HepG2 (cell line): ENCODE data around the gene STK32C. TPM values are rescaled to one million over a fixed set of nuclear protein-coding genes. Genes with fewer than 3 reads are reported as not detected.

Source experiments
- CCDC6 ChIP-seq: sonication (generic); formaldehyde crosslinking; IDR thresholded peaks from 2 replicates; pipeline ENCODE4 v1.8.1; 2022; ENCODE audit warnings: mild to moderate bottlenecking, missing genetic modification reagents, moderate library complexity
- CEBPG ChIP-seq: IDR thresholded peaks from 2 replicates; pipeline ENCODE4 v1.6.1; 2016
- CREM ChIP-seq, 2 experiments: sonication (generic) in 1 of 2; formaldehyde crosslinking in 1 of 2; IDR thresholded peaks; 2 replicates each; pipeline versions ENCODE4 v1.4.0 to v1.6.1; 2016 to 2020; ENCODE audit warnings: antibody characterized with exemption in 1 of 2, mild to moderate bottlenecking in 1 of 2, missing genetic modification reagents in 1 of 2
- HNRNPH1 ChIP-seq: fragments of 200-400 bp; formaldehyde crosslinking; optimal IDR thresholded peaks from 2 replicates; pipeline ENCODE3; 2017; ENCODE audit warnings: mild to moderate bottlenecking, low read depth, low read length
- MAF1 ChIP-seq: sonication (generic); formaldehyde crosslinking; IDR thresholded peaks from 2 replicates; pipeline ENCODE4 v1.5.0; 2020; ENCODE audit warnings: missing genetic modification reagents, borderline replicate concordance
- MAX ChIP-seq: IDR thresholded peaks from 2 replicates; pipeline ENCODE4 v1.6.1; 2012; ENCODE audit warnings: inconsistent platforms
- MTA1 ChIP-seq: sonication (generic); formaldehyde crosslinking; IDR thresholded peaks from 2 replicates; pipeline ENCODE4 v1.4.0; 2020; ENCODE audit warnings: missing genetic modification reagents, mild to moderate bottlenecking, borderline replicate concordance
- NFE2 ChIP-seq: sonication (generic); formaldehyde crosslinking; IDR thresholded peaks from 2 replicates; pipeline ENCODE4 v1.4.0; 2020; ENCODE audit warnings: missing genetic modification reagents
- NFE2L2 ChIP-seq: fragments of 150-350 bp; IDR thresholded peaks from 2 replicates; pipeline ENCODE4 v1.6.1; 2014; ENCODE audit warnings: low read length
- PBX2 ChIP-seq: IDR thresholded peaks from 2 replicates; pipeline ENCODE4 v1.6.1; 2016; ENCODE audit warnings: control low read depth
- POLR2AphosphoS2 ChIP-seq: IDR thresholded peaks from 2 replicates; pipeline ENCODE4 v1.6.1; 2011; ENCODE audit warnings: low read depth, low read length, improper control_type of control experiment
- RERE ChIP-seq: IDR thresholded peaks from 2 replicates; pipeline ENCODE4 v1.6.1; 2016; ENCODE audit warnings: low read depth, missing genetic modification reagents, missing compliant biosample characterization
- SNRNP70 ChIP-seq: fragments of 200-400 bp; formaldehyde crosslinking; IDR thresholded peaks from 2 replicates; pipeline ENCODE4 v1.6.1; 2017; ENCODE audit warnings: mild to moderate bottlenecking, low read depth, low read length, moderate library complexity
- THAP9 ChIP-seq: sonication (generic); formaldehyde crosslinking; IDR thresholded peaks from 2 replicates; pipeline ENCODE4; 2020; ENCODE audit warnings: missing genetic modification reagents, mild to moderate bottlenecking, borderline replicate concordance
- TIGD3 ChIP-seq: sonication (generic); formaldehyde crosslinking; IDR thresholded peaks from 2 replicates; pipeline ENCODE4 v1.5.1; 2020; ENCODE audit warnings: mild to moderate bottlenecking, missing genetic modification reagents, borderline replicate concordance
- XRCC5 ChIP-seq: fragments of 200-400 bp; formaldehyde crosslinking; optimal IDR thresholded peaks from 2 replicates; pipeline ENCODE3; 2017; ENCODE audit warnings: mild to moderate bottlenecking, low read length
- ZFP62 ChIP-seq: sonication (generic); formaldehyde crosslinking; IDR thresholded peaks from 2 replicates; pipeline ENCODE4 v1.4.0; 2020; ENCODE audit warnings: missing genetic modification reagents
- ZNF776 ChIP-seq: sonication (generic); formaldehyde crosslinking; IDR thresholded peaks from 2 replicates; pipeline ENCODE4 v1.4.0; 2020; ENCODE audit warnings: mild to moderate bottlenecking, missing genetic modification reagents
- polyA plus RNA-seq, 8 experiments: library from polyadenylated mRNA; depleted of rRNA in 3 of 8; stranded (reverse) in 7 of 8; unstranded in 1 of 8; fragments of >200 nt; fragmentation: Illumina TruSeq in 4 of 8; extraction: Trizol in 4 of 8; gene quantifications; 2 replicates each; pipeline versions ENCODE4 v1.2.1 to v1.2.3, GENCODE V29; 2011 to 2016; ENCODE audit warnings: low read depth in 4 of 8, missing spikeins in 1 of 8, mixed read lengths in 1 of 8; ENCODE audit not compliant: insufficient read depth in 1 of 8
- total RNA-seq, 5 experiments: library from RNA; depleted of rRNA; stranded (reverse); fragments of >200 nt; fragmentation: Illumina TruSeq; extraction: Trizol; gene quantifications; 2 replicates each; pipeline ENCODE4 v1.2.3, GENCODE V29; 2016; ENCODE audit warnings: low read depth in 1 of 5

Gene STK32C
- total and polyA plus RNA-seq, 2 of the 13 experiments (the other 11 are each of a cell fraction or from before 2014, with no cell fraction given): 10.9 to 19.4 TPM

GRCh38 chr10:132306864-132307751 is 642 bp downstream of the STK32C start (continued):
- 0 out of 2 replicates have a peak, but pooled peaks have one; percentile 34 for TF ChIP-seq THAP9 (CRISPR knock-in tag)
- no peak for TF ChIP-seq RERE (CRISPR knock-in tag)
- no peak for TF ChIP-seq TIGD3 (CRISPR knock-in tag)
- no peak for TF ChIP-seq ZFP62 (CRISPR knock-in tag)
- no peak for TF ChIP-seq XRCC5
- TF ChIP-seq PBX2 (CRISPR knock-in tag): no peak
- TF ChIP-seq SNRNP70: no peak
- no peak for TF ChIP-seq NFE2 (CRISPR knock-in tag)
- TF ChIP-seq POLR2AphosphoS2: no peak
- TF ChIP-seq ZNF776 (CRISPR knock-in tag): 0 out of 2 replicates have a peak, but pooled peaks have one; percentile 40
- no peak for TF ChIP-seq NFE2L2
- peak; percentile 21; the same call in 1 of the 2 replicates for TF ChIP-seq MTA1
- no peak for TF ChIP-seq CCDC6 (CRISPR knock-in tag)
- TF ChIP-seq MAF1 (CRISPR knock-in tag): no peak
- peak; percentile 91 for TF ChIP-seq MAX
- TF ChIP-seq CREM (IDR thresholded peaks at IDR 0.05): no peak
- no peak for TF ChIP-seq CREM (CRISPR knock-in tag; IDR thresholded peaks at IDR 0.05)
- TF ChIP-seq HNRNPH1: no peak
- TF ChIP-seq CEBPG (CRISPR knock-in tag): peak; percentile 19; the same call in 1 of the 2 replicates
